SK-N-SH (cell line): ENCODE measurements around the gene TRIOBP.

Experiments
- EZH2phosphoT487 ChIP-seq: fragments of 200-600 bp; sonication (generic); IDR thresholded peaks from 2 replicates; pipeline ENCODE4 v1.6.1; 2017; ENCODE audit warnings: low read depth, mixed run types, mild to moderate bottlenecking, antibody characterized with exemption, moderate library complexity, borderline replicate concordance
- MXI1 ChIP-seq: IDR thresholded peaks from 2 replicates; pipeline ENCODE4 v1.6.1; 2012; ENCODE audit warnings: mild to moderate bottlenecking, low read depth, low read length, improper control_type of control experiment
- TF ChIP-seq, protein P1 (sequence below): fragments of 200-600 bp; sonication (generic); IDR thresholded peaks from 2 replicates; pipeline ENCODE4 v1.6.1; 2017; ENCODE audit warnings: antibody characterized with exemption, mild to moderate bottlenecking, moderate library complexity
- TF ChIP-seq, protein P2 (sequence below): IDR thresholded peaks from 2 replicates; pipeline ENCODE4 v1.6.1; 2012; ENCODE audit warnings: mild to moderate bottlenecking, low read depth, low read length, moderate library complexity
- TF ChIP-seq, protein P3 (sequence below): fragments of 150-350 bp; IDR thresholded peaks from 2 replicates; pipeline ENCODE4 v1.6.1; 2017; ENCODE audit warnings: antibody characterized with exemption, low read length, low read depth, borderline replicate concordance

DNA sequence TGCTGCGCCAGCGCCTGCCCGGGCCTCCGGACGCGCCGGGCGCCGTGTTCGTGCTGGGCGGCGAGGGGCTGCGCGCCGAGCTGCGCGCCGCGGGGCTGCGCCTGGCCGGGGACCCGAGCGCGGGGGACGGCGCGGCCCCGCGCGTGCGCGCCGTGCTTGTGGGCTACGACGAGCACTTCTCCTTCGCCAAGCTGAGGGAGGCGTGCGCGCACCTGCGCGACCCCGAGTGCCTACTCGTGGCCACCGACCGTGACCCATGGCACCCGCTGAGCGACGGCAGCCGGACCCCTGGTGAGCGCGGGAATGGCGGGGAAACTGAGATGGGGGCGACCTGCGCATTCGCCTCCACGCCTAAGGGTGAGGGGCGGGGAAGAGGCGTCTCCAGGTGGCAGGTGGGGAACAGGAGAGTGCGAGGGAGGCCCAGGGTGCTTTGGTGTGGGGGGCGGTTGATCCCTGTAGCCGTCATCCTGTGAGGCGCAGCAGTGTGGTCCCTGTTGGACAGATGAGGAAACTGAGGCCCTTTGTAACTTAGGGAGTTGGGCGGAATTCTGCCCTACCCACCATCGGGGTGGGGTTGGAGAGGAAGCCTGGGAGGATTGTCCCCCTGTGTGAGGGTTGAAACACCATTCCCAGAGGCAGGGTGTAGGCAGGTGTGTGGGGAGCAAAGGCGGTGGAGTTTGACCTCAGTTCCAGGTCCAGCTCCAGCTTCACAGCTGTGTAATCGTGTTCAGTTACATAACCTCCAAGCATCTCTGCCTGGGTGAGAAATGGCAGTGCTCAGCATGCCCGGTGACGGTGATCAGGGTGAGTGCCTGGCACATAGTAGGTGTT is 37.6 kb upstream of the TRIOBP start:
- TF ChIP-seq MXI1 (no peak), EZH2phosphoT487 (no peak)
- TF ChIP-seq, protein P1, sequence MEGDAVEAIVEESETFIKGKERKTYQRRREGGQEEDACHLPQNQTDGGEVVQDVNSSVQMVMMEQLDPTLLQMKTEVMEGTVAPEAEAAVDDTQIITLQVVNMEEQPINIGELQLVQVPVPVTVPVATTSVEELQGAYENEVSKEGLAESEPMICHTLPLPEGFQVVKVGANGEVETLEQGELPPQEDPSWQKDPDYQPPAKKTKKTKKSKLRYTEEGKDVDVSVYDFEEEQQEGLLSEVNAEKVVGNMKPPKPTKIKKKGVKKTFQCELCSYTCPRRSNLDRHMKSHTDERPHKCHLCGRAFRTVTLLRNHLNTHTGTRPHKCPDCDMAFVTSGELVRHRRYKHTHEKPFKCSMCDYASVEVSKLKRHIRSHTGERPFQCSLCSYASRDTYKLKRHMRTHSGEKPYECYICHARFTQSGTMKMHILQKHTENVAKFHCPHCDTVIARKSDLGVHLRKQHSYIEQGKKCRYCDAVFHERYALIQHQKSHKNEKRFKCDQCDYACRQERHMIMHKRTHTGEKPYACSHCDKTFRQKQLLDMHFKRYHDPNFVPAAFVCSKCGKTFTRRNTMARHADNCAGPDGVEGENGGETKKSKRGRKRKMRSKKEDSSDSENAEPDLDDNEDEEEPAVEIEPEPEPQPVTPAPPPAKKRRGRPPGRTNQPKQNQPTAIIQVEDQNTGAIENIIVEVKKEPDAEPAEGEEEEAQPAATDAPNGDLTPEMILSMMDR = no peak
- TF ChIP-seq, protein P2, sequence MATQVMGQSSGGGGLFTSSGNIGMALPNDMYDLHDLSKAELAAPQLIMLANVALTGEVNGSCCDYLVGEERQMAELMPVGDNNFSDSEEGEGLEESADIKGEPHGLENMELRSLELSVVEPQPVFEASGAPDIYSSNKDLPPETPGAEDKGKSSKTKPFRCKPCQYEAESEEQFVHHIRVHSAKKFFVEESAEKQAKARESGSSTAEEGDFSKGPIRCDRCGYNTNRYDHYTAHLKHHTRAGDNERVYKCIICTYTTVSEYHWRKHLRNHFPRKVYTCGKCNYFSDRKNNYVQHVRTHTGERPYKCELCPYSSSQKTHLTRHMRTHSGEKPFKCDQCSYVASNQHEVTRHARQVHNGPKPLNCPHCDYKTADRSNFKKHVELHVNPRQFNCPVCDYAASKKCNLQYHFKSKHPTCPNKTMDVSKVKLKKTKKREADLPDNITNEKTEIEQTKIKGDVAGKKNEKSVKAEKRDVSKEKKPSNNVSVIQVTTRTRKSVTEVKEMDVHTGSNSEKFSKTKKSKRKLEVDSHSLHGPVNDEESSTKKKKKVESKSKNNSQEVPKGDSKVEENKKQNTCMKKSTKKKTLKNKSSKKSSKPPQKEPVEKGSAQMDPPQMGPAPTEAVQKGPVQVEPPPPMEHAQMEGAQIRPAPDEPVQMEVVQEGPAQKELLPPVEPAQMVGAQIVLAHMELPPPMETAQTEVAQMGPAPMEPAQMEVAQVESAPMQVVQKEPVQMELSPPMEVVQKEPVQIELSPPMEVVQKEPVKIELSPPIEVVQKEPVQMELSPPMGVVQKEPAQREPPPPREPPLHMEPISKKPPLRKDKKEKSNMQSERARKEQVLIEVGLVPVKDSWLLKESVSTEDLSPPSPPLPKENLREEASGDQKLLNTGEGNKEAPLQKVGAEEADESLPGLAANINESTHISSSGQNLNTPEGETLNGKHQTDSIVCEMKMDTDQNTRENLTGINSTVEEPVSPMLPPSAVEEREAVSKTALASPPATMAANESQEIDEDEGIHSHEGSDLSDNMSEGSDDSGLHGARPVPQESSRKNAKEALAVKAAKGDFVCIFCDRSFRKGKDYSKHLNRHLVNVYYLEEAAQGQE = no peak
- TF ChIP-seq, protein P3, sequence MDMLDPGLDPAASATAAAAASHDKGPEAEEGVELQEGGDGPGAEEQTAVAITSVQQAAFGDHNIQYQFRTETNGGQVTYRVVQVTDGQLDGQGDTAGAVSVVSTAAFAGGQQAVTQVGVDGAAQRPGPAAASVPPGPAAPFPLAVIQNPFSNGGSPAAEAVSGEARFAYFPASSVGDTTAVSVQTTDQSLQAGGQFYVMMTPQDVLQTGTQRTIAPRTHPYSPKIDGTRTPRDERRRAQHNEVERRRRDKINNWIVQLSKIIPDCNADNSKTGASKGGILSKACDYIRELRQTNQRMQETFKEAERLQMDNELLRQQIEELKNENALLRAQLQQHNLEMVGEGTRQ = no peak
